Measurements from ENCODE around the gene UBR7.

DNA sequence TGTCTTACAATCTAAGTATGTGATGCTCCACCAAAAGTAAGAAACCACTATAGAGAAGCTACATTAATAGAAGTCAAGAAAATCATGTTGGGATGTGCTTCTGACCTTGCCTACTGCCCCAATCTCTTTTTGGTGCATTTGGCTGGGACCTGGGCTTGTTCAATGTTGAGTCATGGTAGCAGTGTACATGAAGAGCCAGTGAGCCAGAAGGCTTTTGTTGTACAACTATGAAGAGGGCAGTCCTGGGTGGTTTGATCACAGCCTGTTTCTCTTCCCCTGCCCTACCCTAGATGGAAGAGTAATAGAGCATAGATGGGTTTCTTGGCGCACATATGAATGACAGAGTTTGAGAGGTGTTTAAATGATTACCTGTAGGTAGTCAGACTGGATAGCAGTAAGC, 56.4 kb downstream of the UBR7 start:
- TF ChIP-seq, protein P1, sequence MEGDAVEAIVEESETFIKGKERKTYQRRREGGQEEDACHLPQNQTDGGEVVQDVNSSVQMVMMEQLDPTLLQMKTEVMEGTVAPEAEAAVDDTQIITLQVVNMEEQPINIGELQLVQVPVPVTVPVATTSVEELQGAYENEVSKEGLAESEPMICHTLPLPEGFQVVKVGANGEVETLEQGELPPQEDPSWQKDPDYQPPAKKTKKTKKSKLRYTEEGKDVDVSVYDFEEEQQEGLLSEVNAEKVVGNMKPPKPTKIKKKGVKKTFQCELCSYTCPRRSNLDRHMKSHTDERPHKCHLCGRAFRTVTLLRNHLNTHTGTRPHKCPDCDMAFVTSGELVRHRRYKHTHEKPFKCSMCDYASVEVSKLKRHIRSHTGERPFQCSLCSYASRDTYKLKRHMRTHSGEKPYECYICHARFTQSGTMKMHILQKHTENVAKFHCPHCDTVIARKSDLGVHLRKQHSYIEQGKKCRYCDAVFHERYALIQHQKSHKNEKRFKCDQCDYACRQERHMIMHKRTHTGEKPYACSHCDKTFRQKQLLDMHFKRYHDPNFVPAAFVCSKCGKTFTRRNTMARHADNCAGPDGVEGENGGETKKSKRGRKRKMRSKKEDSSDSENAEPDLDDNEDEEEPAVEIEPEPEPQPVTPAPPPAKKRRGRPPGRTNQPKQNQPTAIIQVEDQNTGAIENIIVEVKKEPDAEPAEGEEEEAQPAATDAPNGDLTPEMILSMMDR (IDR thresholded peaks at IDR 0.05; ENCODE audit: low read length), result no peak
- no peak for TF ChIP-seq EZH2 (IDR thresholded peaks at IDR 0.05; ENCODE audit: borderline replicate concordance, low read length)

Data from OCI-LY1 (cell line).